ENCODE results near the gene ZFYVE21.
"Not testable (repeated sequence)": the region's sequence is repeated elsewhere in the genome, so short reads cannot be mapped to it uniquely, and the experiment has no call there.

Gene ZFYVE21

GRCh38 chr14:103685276-103686211 is 30.1 kb upstream of the ZFYVE21 start:
- DNase-seq (ENCODE audit: low read depth): no peak
- TF ChIP-seq, protein P1, sequence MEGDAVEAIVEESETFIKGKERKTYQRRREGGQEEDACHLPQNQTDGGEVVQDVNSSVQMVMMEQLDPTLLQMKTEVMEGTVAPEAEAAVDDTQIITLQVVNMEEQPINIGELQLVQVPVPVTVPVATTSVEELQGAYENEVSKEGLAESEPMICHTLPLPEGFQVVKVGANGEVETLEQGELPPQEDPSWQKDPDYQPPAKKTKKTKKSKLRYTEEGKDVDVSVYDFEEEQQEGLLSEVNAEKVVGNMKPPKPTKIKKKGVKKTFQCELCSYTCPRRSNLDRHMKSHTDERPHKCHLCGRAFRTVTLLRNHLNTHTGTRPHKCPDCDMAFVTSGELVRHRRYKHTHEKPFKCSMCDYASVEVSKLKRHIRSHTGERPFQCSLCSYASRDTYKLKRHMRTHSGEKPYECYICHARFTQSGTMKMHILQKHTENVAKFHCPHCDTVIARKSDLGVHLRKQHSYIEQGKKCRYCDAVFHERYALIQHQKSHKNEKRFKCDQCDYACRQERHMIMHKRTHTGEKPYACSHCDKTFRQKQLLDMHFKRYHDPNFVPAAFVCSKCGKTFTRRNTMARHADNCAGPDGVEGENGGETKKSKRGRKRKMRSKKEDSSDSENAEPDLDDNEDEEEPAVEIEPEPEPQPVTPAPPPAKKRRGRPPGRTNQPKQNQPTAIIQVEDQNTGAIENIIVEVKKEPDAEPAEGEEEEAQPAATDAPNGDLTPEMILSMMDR (IDR thresholded peaks at IDR 0.05; ENCODE audit: control insufficient read depth, extremely low read depth, insufficient read depth): no peak
- no peak overlapping the region for H3K4me3 ChIP-seq (ENCODE audit: low read depth, low read length)

- TF ChIP-seq, protein P1 (IDR thresholded peaks at IDR 0.05; ENCODE audit: control insufficient read depth, extremely low read depth, insufficient read depth): no peak
- DNase-seq (ENCODE audit: low read depth): no peak
- H3K4me3 ChIP-seq (ENCODE audit: low read depth, low read length): no peak overlapping the region
These were observed 28.7 kb upstream of the ZFYVE21 start for GRCh38 chr14:103686831-103687485.

- H3K4me3 ChIP-seq (ENCODE audit: low read depth, low read length): no peak overlapping the region
- no peak for DNase-seq (ENCODE audit: low read depth)
- TF ChIP-seq, protein P1 (IDR thresholded peaks at IDR 0.05; ENCODE audit: control insufficient read depth, extremely low read depth, insufficient read depth): no peak
These were observed 27.9 kb upstream of the ZFYVE21 start for GRCh38 chr14:103687712-103688111.

DNA sequence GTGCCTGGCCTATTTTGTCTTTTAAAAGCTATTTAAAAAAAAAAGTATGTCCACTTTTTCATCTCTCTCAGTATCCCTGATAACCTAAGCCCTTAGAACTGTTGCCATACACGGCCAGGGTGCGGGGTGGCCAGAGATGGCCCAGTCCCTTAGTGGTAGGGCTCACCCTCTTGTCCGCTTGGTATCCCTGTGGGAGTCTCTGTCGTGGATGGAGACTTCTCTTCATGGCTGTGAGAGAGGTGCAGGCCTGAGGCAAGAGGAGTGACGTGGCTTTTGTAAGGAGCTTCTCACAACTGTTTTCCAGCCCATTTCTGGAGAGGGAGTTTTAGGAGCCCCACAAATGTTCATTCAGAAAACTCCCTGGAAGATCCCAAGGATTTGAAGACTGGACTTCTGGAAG is 27.2 kb upstream of the ZFYVE21 start:
- TF ChIP-seq, protein P1 (IDR thresholded peaks at IDR 0.05; ENCODE audit: control insufficient read depth, extremely low read depth, insufficient read depth): no peak
- no peak for DNase-seq (ENCODE audit: low read depth)
- no peak overlapping the region for H3K4me3 ChIP-seq (ENCODE audit: low read depth, low read length)

DNA sequence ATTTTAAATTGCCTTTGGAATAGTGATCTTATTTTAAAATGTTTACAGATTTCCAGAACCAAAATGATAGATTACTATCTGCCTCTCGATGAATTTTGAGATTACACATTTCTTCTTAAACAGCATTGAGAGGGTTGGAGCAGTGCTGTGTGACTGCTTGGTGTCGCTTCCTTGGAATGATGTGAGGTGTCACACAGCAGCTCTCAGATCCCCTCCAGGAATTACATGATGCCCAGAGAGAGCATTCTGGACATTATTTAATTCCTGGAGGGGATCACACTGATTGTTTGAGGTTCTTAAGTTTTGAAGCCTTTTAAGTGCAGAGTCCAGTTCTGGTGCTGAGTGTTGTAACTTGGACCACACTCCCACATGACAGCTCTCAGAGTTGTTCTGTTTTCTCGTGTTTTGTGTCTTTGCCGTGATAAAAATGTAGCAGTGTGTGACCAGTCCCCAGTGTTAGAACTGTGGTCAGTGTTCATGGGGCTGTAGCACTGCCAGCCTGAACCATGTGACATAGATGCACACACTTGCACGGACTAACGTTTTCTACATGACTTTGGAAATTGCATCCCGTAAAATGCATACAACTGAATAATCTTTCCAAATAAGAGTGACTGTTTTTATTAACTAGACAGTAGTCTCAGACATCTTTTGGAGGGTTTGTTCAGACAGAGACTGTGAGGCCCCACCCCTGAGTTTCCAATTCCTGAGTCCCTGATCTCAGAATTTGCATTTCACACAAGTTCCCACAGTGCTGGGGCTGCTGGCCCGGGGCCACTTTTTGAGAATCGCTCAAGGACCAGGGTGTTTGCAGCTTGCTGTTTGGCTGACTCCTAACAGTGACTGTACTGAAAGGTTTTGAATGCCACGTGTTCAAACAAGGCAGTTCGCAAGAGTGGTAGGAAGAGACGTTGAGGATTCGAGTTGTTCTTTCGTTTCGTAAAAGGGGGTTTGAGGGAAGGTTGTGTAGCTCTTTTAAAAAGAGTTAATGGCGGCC is 26.4 kb upstream of the ZFYVE21 start:
- H3K4me3 ChIP-seq (ENCODE audit: low read depth, low read length): no peak overlapping the region

GRCh38 chr14:103690332-103690731 is 25.3 kb upstream of the ZFYVE21 start:
- no peak overlapping the region for H3K4me3 ChIP-seq (ENCODE audit: low read depth, low read length)
- no peak for DNase-seq (ENCODE audit: low read depth)
- TF ChIP-seq, protein P1 (IDR thresholded peaks at IDR 0.05; ENCODE audit: control insufficient read depth, extremely low read depth, insufficient read depth): no peak

More for the DNA sequence above, 26.4 kb upstream of the ZFYVE21 start:
- DNase-seq (ENCODE audit: low read depth): no peak
- TF ChIP-seq, protein P1 (IDR thresholded peaks at IDR 0.05; ENCODE audit: control insufficient read depth, extremely low read depth, insufficient read depth): no peak

DNA sequence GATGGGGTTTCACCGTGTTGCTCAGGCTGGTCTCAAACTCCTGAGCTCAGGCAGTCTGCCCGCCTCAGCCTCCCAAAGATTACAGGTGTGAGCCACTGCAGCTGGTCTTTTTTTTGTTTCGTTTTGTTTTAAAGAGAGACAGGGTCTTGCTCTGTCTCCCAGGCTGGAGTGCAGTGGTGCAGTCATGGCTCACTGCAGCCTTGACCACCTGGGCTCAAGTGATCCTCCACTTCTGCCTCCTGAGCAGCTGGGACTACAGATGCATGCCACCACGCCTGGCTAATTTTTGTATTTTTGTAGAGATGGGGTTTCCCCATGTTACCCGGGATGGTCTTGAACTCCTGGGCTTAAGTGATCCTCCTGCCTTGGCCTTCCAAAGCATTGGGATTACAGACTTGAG is 24.0 kb upstream of the ZFYVE21 start:
- DNase-seq (ENCODE audit: low read depth); H3K4me3 ChIP-seq (ENCODE audit: low read depth, low read length): not testable (repeated sequence)
